Transverse colon (tissue), 3 donors: ENCODE measurements around the gene CREBBP.
A peak's percentile ranks its signal among the peaks of the same experiment; 100 is the strongest.

Experiments
- CTCF ChIP-seq, 5 experiments: fragments of 200-600 bp in 3 of 5; fragments of 450-650 bp in 2 of 5; sonication (generic) in 3 of 5; IDR thresholded peaks; 1 replicate in 2 of 5; 2 replicates in 3 of 5; pipeline ENCODE4 v1.5.1; 2016 to 2017; ENCODE audit warnings: antibody characterized with exemption in 5 of 5, inconsistent platforms in 3 of 5, mild to moderate bottlenecking in 2 of 5, moderate library complexity in 1 of 5
- EP300 ChIP-seq: sonication (generic); formaldehyde crosslinking; IDR thresholded peaks from one replicate; pipeline ENCODE4 v1.6.1; 2017; ENCODE audit warnings: antibody characterized with exemption, low read depth
- POLR2A ChIP-seq: fragments of 450-650 bp; IDR thresholded peaks from one replicate; pipeline ENCODE4 v1.6.1; 2016; ENCODE audit warnings: antibody characterized with exemption, mild to moderate bottlenecking, moderate library complexity

DNA sequence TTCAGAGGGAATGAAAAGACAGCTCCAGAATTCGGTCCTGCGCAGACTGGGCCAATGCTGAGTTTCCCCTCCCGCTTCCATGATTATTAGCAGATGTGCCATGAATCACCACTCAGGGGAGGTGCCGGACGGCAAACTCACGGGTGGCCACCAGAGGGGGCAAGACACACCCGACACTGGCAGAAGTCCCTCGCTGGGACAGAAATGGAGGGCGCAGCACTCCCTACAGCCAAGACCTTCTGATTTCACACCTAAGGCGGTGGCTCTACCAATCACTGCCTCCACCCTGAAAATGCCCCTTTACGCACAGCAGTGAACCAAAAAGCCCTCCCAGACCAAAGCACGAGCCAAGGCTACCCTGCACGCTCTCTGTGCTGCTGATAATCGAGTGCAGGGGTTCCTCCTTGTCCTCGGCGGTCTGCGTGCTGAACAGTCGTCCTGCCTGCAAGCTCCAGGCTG lies 190.0 kb downstream of the CREBBP start:
- TF ChIP-seq CTCF (IDR thresholded peaks at IDR 0.05) (peak; percentile 89 to 94 (median 93)), EP300 (no peak), POLR2A (no peak)
